ENCODE data around the gene PCBP2. TPM values are rescaled to one million over a fixed set of nuclear protein-coding genes. Genes with fewer than 3 reads are reported as not detected.

Gene PCBP2
- total RNA-seq, 2 experiments from 2014 or later: 897 to 926 TPM

DNA sequence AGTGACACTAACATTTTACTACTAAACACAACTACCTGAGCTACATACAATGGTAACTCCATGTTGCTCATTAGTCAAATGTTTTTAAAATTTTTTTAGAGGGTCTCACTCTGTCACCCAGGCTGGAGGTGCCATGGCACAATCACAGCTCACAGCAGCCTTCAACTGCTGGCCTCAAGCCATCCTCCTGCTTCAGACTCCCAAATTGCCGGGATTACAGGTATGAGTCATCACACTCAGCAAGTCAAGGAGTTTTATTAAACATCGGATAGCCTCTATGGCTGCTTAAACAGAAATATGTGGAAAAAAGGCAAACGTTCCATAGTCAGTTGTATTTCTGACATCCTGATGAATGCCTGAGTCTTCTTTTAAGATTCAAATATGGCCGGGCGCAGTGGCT, 66.5 kb downstream of the PCBP2 start:
- H3K36me3 Mint-ChIP-seq: peaks cover 21% of the 10 kb centered on the region
- ChIA-PET CTCF (interaction anchor here (2.6 kb wide), 1 partner anchor 10 kb away, joined by 15 read pairs; no protein-coding TSS in a partner anchor), POLR2A (no interaction called here)
- H3K9me3 Mint-ChIP-seq: no peaks in the 10 kb centered on the region
- no peak for DNase-seq
- no peaks in the 10 kb centered on the region for H3K4me1 Mint-ChIP-seq (ENCODE audit: low read depth)
- H3K27ac Mint-ChIP-seq: no peak overlapping the region
- H3K4me3 Mint-ChIP-seq: no peak overlapping the region
- intact Hi-C loops (cut with micrococcal nuclease): no loop called here
- H3K27me3 Mint-ChIP-seq: no peaks in the 10 kb centered on the region

DNA sequence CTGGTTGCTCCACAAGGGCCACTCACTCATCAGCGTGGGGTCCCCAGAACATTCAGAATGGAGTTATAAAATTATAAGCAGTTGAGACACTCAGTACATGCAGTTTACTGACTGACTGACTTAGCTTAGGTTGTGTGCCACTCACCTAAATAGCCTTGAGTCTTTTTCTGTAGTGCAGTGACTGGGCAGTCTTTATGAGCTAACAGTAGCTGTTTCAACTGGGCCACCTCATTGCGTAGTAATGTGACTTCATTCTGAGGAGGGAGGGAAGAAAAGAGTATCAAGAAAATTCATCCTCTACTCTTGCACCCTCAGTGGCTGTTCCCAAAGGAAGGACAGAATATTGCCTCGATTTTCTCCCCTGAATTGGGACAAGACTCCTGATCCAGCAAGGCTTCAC, 71.2 kb downstream of the PCBP2 start:
- no peaks in the 10 kb centered on the region for H3K4me1 Mint-ChIP-seq (ENCODE audit: low read depth)
- ChIA-PET POLR2A (interaction anchor here (0.6 kb wide), 1 partner anchor 14 kb away, joined by 3 read pairs; no protein-coding TSS in a partner anchor), CTCF (interaction anchor here (1.2 to 1.6 kb wide), 3 partner anchors 15 to 178 kb away, joined by 4 to 6 read pairs (median 5); no protein-coding TSS in a partner anchor)
- peaks cover 18% of the 10 kb centered on the region for H3K36me3 Mint-ChIP-seq
- no peak overlapping the region for H3K27ac Mint-ChIP-seq
- intact Hi-C loops (cut with micrococcal nuclease): no loop called here
- H3K27me3 Mint-ChIP-seq: no peaks in the 10 kb centered on the region
- H3K4me3 Mint-ChIP-seq: no peak overlapping the region
- no peak for DNase-seq
- no peaks in the 10 kb centered on the region for H3K9me3 Mint-ChIP-seq

DNA sequence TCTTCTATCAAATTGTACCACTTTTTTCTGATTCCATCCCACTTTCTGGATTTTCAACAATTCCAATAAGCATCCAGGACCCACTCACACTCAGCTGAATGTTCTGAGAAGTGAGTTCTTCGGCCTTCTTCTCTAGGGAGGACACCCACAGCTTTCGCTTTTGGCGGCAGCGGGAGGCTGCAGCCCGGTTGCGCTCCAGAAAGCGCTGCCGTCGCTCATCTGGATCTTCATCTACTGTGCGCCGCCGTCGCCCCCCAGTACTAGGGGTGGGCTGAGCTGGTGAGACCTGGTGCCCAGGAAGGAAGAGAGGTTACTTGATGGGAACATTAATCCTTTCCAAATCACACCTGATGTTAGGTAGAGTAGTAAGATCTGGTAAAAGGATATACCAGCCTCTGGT, 72.6 kb downstream of the PCBP2 start:
- Mint-ChIP-seq H3K27ac (no peak overlapping the region), H3K4me1 (ENCODE audit: low read depth) (no peaks in the 10 kb centered on the region), H3K36me3 (peaks cover 20% of the 10 kb centered on the region), H3K27me3 (no peaks in the 10 kb centered on the region), H3K9me3 (no peaks in the 10 kb centered on the region), H3K4me3 (no peak overlapping the region)
- CTCF ChIA-PET: interaction anchor here (1.9 kb wide), 1 partner anchor 16 kb away, joined by 6 read pairs; no protein-coding TSS in a partner anchor
- intact Hi-C loops (cut with micrococcal nuclease): no loop called here
- DNase-seq: no peak
- POLR2A ChIA-PET: no interaction called here

DNA sequence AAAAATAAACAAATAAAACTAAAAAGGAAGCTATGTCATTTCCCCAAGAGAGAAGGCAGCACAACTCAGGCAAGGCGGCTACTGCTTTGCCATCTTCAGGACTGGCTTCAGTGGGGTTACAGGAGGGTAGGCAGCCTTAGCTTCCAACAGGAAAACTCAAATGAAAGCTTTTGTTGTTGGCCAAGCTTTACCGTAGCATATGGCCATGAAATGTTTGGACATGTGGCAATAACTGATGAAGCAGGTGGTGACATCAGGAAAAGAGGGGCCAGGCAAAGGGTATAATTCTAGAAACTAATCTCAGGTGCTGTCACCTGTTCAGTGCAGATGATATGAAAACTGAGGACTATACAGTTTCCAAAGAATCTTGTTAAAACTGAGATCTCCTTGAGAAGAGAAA, 78.2 kb downstream of the PCBP2 start:
- H3K36me3 Mint-ChIP-seq: peaks cover 26% of the 10 kb centered on the region
- intact Hi-C loops (cut with micrococcal nuclease): no loop called here
- no peaks in the 10 kb centered on the region for H3K9me3 Mint-ChIP-seq
- no peaks in the 10 kb centered on the region for H3K4me1 Mint-ChIP-seq (ENCODE audit: low read depth)
- H3K27ac Mint-ChIP-seq: no peak overlapping the region
- ChIA-PET CTCF (interaction anchor here (1.0 kb wide), 1 partner anchor 13 kb away, joined by 3 read pairs; no protein-coding TSS in a partner anchor), POLR2A (no interaction called here)
- DNase-seq: no peak
- no peak overlapping the region for H3K4me3 Mint-ChIP-seq
- no peaks in the 10 kb centered on the region for H3K27me3 Mint-ChIP-seq

Other genes starting within 250 kb of the PCBP2 start
- 100 to 1,000 TPM; 168 to 169 TPM for gene ITGB7, start 244.9 kb upstream of the PCBP2 start, total RNA-seq
- 10 to 100 TPM; 21.8 to 25.2 TPM for gene RARG, start 219.9 kb upstream of the PCBP2 start, total RNA-seq
- gene ESPL1, start 183.8 kb upstream of the PCBP2 start, total RNA-seq: 10 to 100 TPM; 70.0 to 77.2 TPM
- 100 to 1,000 TPM; 354 to 359 TPM for gene PFDN5, start 156.6 kb upstream of the PCBP2 start, total RNA-seq
- 10 to 100 TPM; 77.9 to 82.5 TPM for gene MYG1, start 152.4 kb upstream of the PCBP2 start, total RNA-seq
- gene AAAS, start 130.5 kb upstream of the PCBP2 start, total RNA-seq: 10 to 100 TPM; 74.5 to 80.7 TPM
- gene SP7, start 115.7 kb upstream of the PCBP2 start, total RNA-seq: not detected
- 10 to 100 TPM; 66.1 to 72.8 TPM for gene SP1, start 71.9 kb upstream of the PCBP2 start, total RNA-seq
- not detected for gene AMHR2, start 28.2 kb upstream of the PCBP2 start, total RNA-seq
- 100 to 1,000 TPM; 218 to 221 TPM for gene PRR13, start 10.4 kb upstream of the PCBP2 start, total RNA-seq
- gene MAP3K12, start 47.4 kb downstream of the PCBP2 start, total RNA-seq: 10 to 100 TPM; 13.0 to 14.7 TPM
- gene TARBP2, start 49.2 kb downstream of the PCBP2 start, total RNA-seq: 10 to 100 TPM; 27.5 to 29.7 TPM
- under 1 TPM in 1 of 2 experiments, not detected in 1; 0.58 TPM for gene NPFF, start 55.4 kb downstream of the PCBP2 start, total RNA-seq
- 10 to 100 TPM; 19.3 to 20.7 TPM for gene ATF7, start 174.3 kb downstream of the PCBP2 start, total RNA-seq
- 100 to 1,000 TPM; 378 TPM for gene ATP5MC2, start 224.0 kb downstream of the PCBP2 start, total RNA-seq

Data from activated CD4-positive, alpha-beta memory T cell treated with anti-CD3 and anti-CD28 coated beads for 36 hours (primary cell).